GM19324 (cell line): ENCODE data around the gene USP53.
"Not testable (repeated sequence)": the region's sequence is repeated elsewhere in the genome, so short reads cannot be mapped to it uniquely, and the experiment has no call there.

Source experiments
- ATAC-seq: cut with Tn5 transposase; IDR thresholded peaks from one replicate; pipeline ENCODE4 v1.9.1; 2021; ENCODE audit warnings: mild to moderate bottlenecking, moderate library complexity; ENCODE audit not compliant: unreplicated experiment, low FRiP score

The USP53 gene

GRCh38 chr4:119310826-119311225 is 98.3 kb downstream of the USP53 start:
- ATAC-seq = no peak

DNA sequence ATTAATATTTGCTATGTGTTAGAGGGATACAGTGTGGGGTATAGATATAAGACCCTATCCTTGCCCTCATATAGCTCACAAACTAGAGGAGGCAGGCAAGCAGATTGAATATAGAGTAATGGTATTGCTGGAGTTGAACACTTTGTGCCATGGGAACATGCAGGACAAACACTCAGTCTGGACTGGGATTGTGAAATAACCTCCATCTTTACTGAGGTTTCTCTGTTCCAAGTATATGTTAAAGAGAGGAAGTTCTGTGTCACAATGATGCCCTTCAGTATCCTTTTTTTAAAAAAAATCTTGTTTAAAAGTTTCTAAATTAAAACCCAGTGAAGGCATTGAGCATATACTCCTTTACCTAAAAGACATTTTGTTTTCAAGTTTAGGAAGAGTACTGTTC is 100.7 kb downstream of the USP53 start:
- no peak for ATAC-seq

DNA sequence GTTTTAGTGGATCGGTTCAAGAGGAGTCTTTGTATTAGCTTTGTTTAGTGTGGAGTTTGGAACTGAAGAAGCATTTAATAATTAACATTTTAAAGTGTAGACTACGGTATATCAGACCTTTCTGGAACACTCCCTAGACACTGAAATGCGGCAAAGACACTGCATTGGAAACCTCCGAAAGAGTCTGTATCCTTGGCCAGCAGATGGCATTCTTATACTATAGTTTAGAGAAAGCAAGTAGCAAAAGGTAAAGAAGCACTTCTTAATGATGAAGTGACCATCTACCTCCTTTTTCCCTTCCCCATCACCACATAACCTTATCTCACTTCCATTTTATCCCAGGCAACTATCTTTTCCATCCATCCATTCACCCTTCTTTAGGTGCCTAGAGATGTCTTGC is 101.8 kb downstream of the USP53 start:
- no peak for ATAC-seq

GRCh38 chr4:119315036-119315435 is 102.5 kb downstream of the USP53 start:
- no peak for ATAC-seq

DNA sequence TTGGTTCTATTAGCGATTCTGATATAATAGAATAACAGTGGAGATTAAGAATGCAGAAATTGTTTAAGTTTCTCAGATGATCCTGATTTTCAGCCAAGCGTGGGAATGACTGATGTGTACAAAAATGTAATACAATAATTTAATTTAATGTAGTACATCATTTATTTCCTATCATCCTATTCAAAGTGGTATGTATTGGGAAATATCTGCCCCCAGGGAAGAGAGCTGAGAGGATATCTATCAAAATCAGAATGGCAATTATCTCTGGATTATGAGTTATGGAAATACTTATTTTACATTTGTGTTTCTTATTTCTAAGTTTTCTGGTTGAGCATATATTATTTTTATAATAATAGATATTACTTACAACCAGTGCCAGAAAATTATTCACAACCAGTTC is 105.5 kb downstream of the USP53 start:
- no peak for ATAC-seq

GRCh38 chr4:119321921-119322687 is 109.6 kb downstream of the USP53 start, which contains the start of gene FABP2:
TSS of gene FABP2 (minus strand) at chr4:119322138. CDS start at chr4:119322102, 36 bp downstream.
- no peak for ATAC-seq

DNA sequence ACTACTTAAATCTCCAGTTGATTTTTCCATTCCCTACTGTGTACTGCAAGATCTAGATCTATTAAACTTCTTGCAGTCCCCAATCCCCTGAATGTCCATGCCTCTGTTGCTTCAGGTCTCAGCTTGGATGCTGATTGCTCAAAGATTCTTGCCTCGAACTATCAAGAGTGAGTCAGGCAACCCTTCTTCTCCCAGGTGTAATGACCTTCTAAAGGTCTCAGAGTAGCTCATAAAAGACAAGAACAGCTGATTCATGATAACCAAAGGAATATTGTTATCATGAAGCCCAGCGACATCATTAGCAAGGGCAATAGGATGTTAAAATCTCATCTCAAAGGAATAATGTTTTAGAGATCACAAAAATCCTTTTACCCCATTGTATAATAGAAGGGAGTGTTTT is 116.2 kb downstream of the USP53 start:
- ATAC-seq = no peak

DNA sequence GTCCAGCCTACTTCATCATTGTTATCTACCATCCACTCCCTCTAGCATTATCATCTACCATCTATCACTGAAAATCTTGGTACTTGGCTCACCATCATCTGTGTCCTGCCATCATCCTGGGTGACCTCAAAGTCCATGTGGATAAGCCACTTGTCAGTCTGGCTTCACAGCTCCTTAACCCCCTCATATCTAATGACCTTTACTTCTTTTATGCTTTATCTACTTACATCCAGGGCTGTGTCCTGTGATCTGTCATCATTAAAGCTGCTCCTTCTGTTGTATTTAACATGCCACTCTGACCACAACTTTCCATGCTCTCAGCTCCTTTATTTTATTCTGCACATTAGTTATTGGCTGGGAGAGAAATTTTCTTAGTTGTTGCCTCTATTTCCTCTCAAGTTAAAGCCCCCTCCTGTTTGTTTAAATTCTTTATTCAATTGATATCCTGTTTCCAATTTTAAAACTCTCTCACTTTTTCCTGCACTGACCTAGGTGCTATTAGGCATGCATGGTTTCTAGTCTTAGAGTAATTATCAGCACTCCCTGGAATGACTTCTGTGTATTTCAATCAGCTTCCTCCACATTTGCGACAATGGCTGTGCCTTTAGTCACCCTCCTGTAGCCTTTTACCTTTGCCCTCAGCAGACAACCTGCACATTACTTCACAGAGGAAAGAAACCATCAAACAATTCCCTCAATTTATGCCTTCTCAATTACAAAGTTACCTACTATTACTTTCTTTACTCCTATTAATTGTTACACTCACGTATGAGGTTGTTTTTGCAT is 117.5 kb downstream of the USP53 start:
- ATAC-seq = no peak

- ATAC-seq = not testable (repeated sequence)
Measured at GRCh38 chr4:119336332-119336979, 123.9 kb downstream of the USP53 start.

DNA sequence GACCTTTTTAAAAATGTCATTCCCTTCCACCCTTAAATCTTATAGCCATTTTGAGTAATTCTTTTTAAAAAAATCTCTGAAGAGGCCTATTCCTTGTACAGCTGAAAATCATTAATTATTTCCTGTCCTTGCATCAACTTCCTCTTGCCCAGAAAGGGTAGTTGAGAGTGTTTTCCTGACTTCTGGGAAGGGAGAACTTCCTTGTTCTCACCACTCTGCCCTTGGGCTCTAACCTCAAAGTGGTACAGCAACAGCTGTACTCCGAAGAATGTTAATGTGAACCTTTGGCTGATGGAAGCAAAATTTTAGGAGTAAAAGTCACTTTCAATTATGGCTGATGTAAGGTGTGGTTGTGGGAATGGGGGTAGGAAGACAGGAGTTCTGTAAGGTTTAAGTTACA is 124.5 kb downstream of the USP53 start:
- no peak for ATAC-seq

GRCh38 chr4:119339895-119340294 is 127.4 kb downstream of the USP53 start:
- not testable (repeated sequence) for ATAC-seq

- not testable (repeated sequence) for ATAC-seq
Measured at GRCh38 chr4:119343293-119343692, 130.8 kb downstream of the USP53 start.
